Skeletal muscle tissue (tissue), 4 donors: ENCODE measurements around the gene STUM. TPM values are rescaled to one million over a fixed set of nuclear protein-coding genes. Genes with fewer than 3 reads are reported as not detected.
A peak's percentile ranks its signal among the peaks of the same experiment; 100 is the strongest.

Source experiments
- H3K27ac ChIP-seq: one replicate; pipeline ENCODE4 v1.7.0; 2013; ENCODE audit warnings: mild to moderate bottlenecking, low read depth, low read length, inconsistent platforms
- H3K27me3 ChIP-seq, 3 donors: one replicate each; pipeline ENCODE4 v1.7.0; 2013; ENCODE audit warnings: low read length in 3 of 3; ENCODE audit not compliant: control insufficient read depth in 3 of 3, insufficient read depth in 3 of 3
- H3K36me3 ChIP-seq, 3 donors: one replicate each; pipeline ENCODE4 v1.7.0; 2013; ENCODE audit warnings: low read length in 3 of 3; ENCODE audit not compliant: control insufficient read depth in 3 of 3, insufficient read depth in 3 of 3
- H3K4me1 ChIP-seq, 3 donors: one replicate each; pipeline ENCODE4 v1.7.0; 2013; ENCODE audit warnings: low read length in 3 of 3, mild to moderate bottlenecking in 3 of 3; ENCODE audit not compliant: control insufficient read depth in 3 of 3, insufficient read depth in 3 of 3
- H3K4me3 ChIP-seq, 3 donors: one replicate each; pipeline ENCODE4 v1.7.0; 2013; ENCODE audit warnings: low read length in 3 of 3
- H3K9ac ChIP-seq, 3 donors: one replicate each; pipeline ENCODE4 v1.7.0; 2013; ENCODE audit warnings: low read length in 3 of 3, mild to moderate bottlenecking in 3 of 3, moderate library complexity in 2 of 3, low read depth in 1 of 3
- H3K9me3 ChIP-seq, 3 donors: one replicate each; pipeline ENCODE4 v1.7.0; 2013; ENCODE audit warnings: low read length in 3 of 3; ENCODE audit not compliant: control insufficient read depth in 3 of 3
- total RNA-seq: library from RNA; depleted of rRNA; stranded (reverse); fragments of >200 nt; gene quantifications from one replicate; pipeline ENCODE4 v1.2.3, GENCODE V29; 2014
- donor health status: Osteomylitis.

The STUM gene
- total RNA-seq, 1 donor from 2014 or later = 2.6 TPM

- Histone ChIP-seq H3K9me3 (peaks cover 0 to 6% (median 0%) of the 10 kb centered on the region in 3 donors), H3K4me3 (no peak overlapping the region)
Observed at GRCh38 chr1:226599636-226600238, 51.2 kb downstream of the STUM start.

GRCh38 chr1:226600254-226600653, 51.7 kb downstream of the STUM start:
- peaks cover 0 to 23% (median 9%) of the 10 kb centered on the region in 3 donors for H3K27me3 ChIP-seq
- H3K4me3 ChIP-seq = no peak overlapping the region
- H3K27ac ChIP-seq = no peak overlapping the region
- peaks cover 5 to 15% (median 13%) of the 10 kb centered on the region in 3 donors for H3K4me1 ChIP-seq
- no peaks in the 10 kb centered on the region for H3K36me3 ChIP-seq
- peaks cover 0 to 4% (median 0%) of the 10 kb centered on the region in 3 donors for H3K9me3 ChIP-seq
- H3K9ac ChIP-seq = no peak overlapping the region

More at GRCh38 chr1:226599636-226600238, 51.2 kb downstream of the STUM start:
- H3K27me3 ChIP-seq = peaks cover 0 to 23% (median 11%) of the 10 kb centered on the region in 3 donors
- H3K27ac ChIP-seq = no peak overlapping the region
- peaks cover 5 to 15% (median 8%) of the 10 kb centered on the region in 3 donors for H3K4me1 ChIP-seq
- H3K36me3 ChIP-seq = no peaks in the 10 kb centered on the region
- H3K9ac ChIP-seq = no peak overlapping the region

GRCh38 chr1:226601456-226601855, 52.9 kb downstream of the STUM start:
- Histone ChIP-seq H3K4me1 (peaks cover 5 to 18% (median 15%) of the 10 kb centered on the region in 3 donors), H3K9ac (no peak overlapping the region), H3K4me3 (no peak overlapping the region), H3K9me3 (no peaks in the 10 kb centered on the region), H3K36me3 (no peaks in the 10 kb centered on the region), H3K27me3 (peaks cover 0 to 21% (median 9%) of the 10 kb centered on the region in 3 donors), H3K27ac (no peak overlapping the region)

GRCh38 chr1:226602186-226603021, 53.8 kb downstream of the STUM start:
- H3K36me3 ChIP-seq = no peaks in the 10 kb centered on the region
- H3K4me1 ChIP-seq = peaks cover 5 to 18% (median 15%) of the 10 kb centered on the region in 3 donors
- H3K4me3 ChIP-seq = peak overlapping the region in 1 of 3 donors; percentile 7
- no peaks in the 10 kb centered on the region for H3K9me3 ChIP-seq
- H3K9ac ChIP-seq = peak overlapping the region in 1 of 3 donors; percentile 8
- H3K27ac ChIP-seq = peak overlapping the region; percentile 66
- H3K27me3 ChIP-seq = peaks cover 0 to 15% (median 9%) of the 10 kb centered on the region in 3 donors

GRCh38 chr1:226603022-226603857, 54.7 kb downstream of the STUM start:
- H3K9me3 ChIP-seq = no peaks in the 10 kb centered on the region
- peaks cover 0 to 8% (median 5%) of the 10 kb centered on the region in 3 donors for H3K27me3 ChIP-seq
- H3K9ac ChIP-seq = no peak overlapping the region
- H3K4me1 ChIP-seq = peaks cover 5 to 18% (median 15%) of the 10 kb centered on the region in 3 donors
- no peaks in the 10 kb centered on the region for H3K36me3 ChIP-seq
- peak overlapping the region in 2 of 3 donors; percentile 7 to 49 for H3K4me3 ChIP-seq
- peak overlapping the region; percentile 60 for H3K27ac ChIP-seq

- no peaks in the 10 kb centered on the region for H3K9me3 ChIP-seq
- H3K4me3 ChIP-seq = no peak overlapping the region
- peaks cover 0 to 8% (median 4%) of the 10 kb centered on the region in 3 donors for H3K27me3 ChIP-seq
- H3K4me1 ChIP-seq = peaks cover 5 to 18% (median 15%) of the 10 kb centered on the region in 3 donors
- peak overlapping the region; percentile 60 for H3K27ac ChIP-seq
- H3K36me3 ChIP-seq = no peaks in the 10 kb centered on the region
- H3K9ac ChIP-seq = no peak overlapping the region
Observed at GRCh38 chr1:226603858-226604559, 55.4 kb downstream of the STUM start.

- Histone ChIP-seq H3K9me3 (no peaks in the 10 kb centered on the region), H3K9ac (no peak overlapping the region), H3K27ac (no peak overlapping the region), H3K4me3 (no peak overlapping the region), H3K4me1 (peaks cover 9 to 20% (median 15%) of the 10 kb centered on the region in 3 donors), H3K36me3 (no peaks in the 10 kb centered on the region), H3K27me3 (peaks cover 5 to 8% (median 5%) of the 10 kb centered on the region in 3 donors)
Observed at GRCh38 chr1:226604560-226605317, 56.2 kb downstream of the STUM start.

- peaks cover 12 to 25% (median 19%) of the 10 kb centered on the region in 3 donors for H3K4me1 ChIP-seq
- H3K9ac ChIP-seq = no peak overlapping the region
- no peak overlapping the region for H3K27ac ChIP-seq
- H3K27me3 ChIP-seq = peaks cover 8 to 9% (median 8%) of the 10 kb centered on the region in 3 donors
- H3K4me3 ChIP-seq = no peak overlapping the region
- no peaks in the 10 kb centered on the region for H3K9me3 ChIP-seq
- H3K36me3 ChIP-seq = no peaks in the 10 kb centered on the region
Observed at GRCh38 chr1:226605318-226605950, 56.9 kb downstream of the STUM start.
